Astrocyte of the hippocampus (primary cell): ENCODE measurements around the gene BUB3.
"Not testable (repeated sequence)": the region's sequence is repeated elsewhere in the genome, so short reads cannot be mapped to it uniquely, and the experiment has no call there.

Experiments
- DNase-seq: peaks from one replicate; pipeline ENCODE4 v3.0.0; 2011; ENCODE audit warnings: low read depth, low spot score

BUB3 gene

GRCh38 chr10:123153486-123154091 lies 613 bp upstream of the BUB3 start:
- DNase-seq: no peak

GRCh38 chr10:123154711-123155505 lies 706 bp downstream of the BUB3 start:
- peak; percentile 71 for DNase-seq

GRCh38 chr10:123156078-123156477 lies 1.9 kb downstream of the BUB3 start:
- no peak for DNase-seq

- DNase-seq: no peak
Measured at GRCh38 chr10:123157210-123157609, 3.0 kb downstream of the BUB3 start.

GRCh38 chr10:123158682-123159081 lies 4.5 kb downstream of the BUB3 start:
- no peak for DNase-seq

- no peak for DNase-seq
Measured at GRCh38 chr10:123160311-123160980, 6.2 kb downstream of the BUB3 start.

- DNase-seq: no peak
Measured at GRCh38 chr10:123164319-123164718, 10.1 kb downstream of the BUB3 start.

- no peak for DNase-seq
Measured at GRCh38 chr10:123165445-123166072, 11.4 kb downstream of the BUB3 start.

GRCh38 chr10:123166618-123167017 lies 12.4 kb downstream of the BUB3 start:
- DNase-seq: no peak

GRCh38 chr10:123170961-123171360 lies 16.8 kb downstream of the BUB3 start:
- DNase-seq: no peak

- DNase-seq: not testable (repeated sequence)
Measured at GRCh38 chr10:123171616-123172015, 17.4 kb downstream of the BUB3 start.

- no peak for DNase-seq
Measured at GRCh38 chr10:123175389-123176387, 21.5 kb downstream of the BUB3 start.

GRCh38 chr10:123178390-123178789 lies 24.2 kb downstream of the BUB3 start:
- not testable (repeated sequence) for DNase-seq

GRCh38 chr10:123180101-123181090 lies 26.2 kb downstream of the BUB3 start:
- DNase-seq: no peak

GRCh38 chr10:123183724-123184123 lies 29.5 kb downstream of the BUB3 start:
- no peak for DNase-seq

GRCh38 chr10:123187781-123188180 lies 33.6 kb downstream of the BUB3 start:
- no peak for DNase-seq

- DNase-seq: no peak
Measured at GRCh38 chr10:123191886-123192285, 37.7 kb downstream of the BUB3 start.

GRCh38 chr10:123194056-123194455 lies 39.9 kb downstream of the BUB3 start:
- no peak for DNase-seq

GRCh38 chr10:123200531-123200930 lies 46.3 kb downstream of the BUB3 start:
- no peak for DNase-seq

GRCh38 chr10:123202506-123202905 lies 48.3 kb downstream of the BUB3 start:
- DNase-seq: peak; percentile 47
